Neural crest cell (in vitro differentiated cells): ENCODE data around the gene ZNF385A. TPM values are rescaled to one million over a fixed set of nuclear protein-coding genes. Genes with fewer than 3 reads are reported as not detected.

Experiments
- DNase-seq: peaks from one replicate; pipeline ENCODE4 v3.0.0; 2021; ENCODE audit warnings: low read depth, mixed read lengths, low spot score
- H3K27ac Mint-ChIP-seq: one replicate; pipeline ENCODE4 v1.8.0; 2021; ENCODE audit warnings: mild to moderate bottlenecking, mixed read lengths; ENCODE audit not compliant: unreplicated experiment
- H3K27me3 Mint-ChIP-seq: 2 replicates; pipeline ENCODE4 v1.8.0; 2021; ENCODE audit warnings: low read depth, mild to moderate bottlenecking, mixed read lengths
- H3K36me3 Mint-ChIP-seq: 2 replicates; pipeline ENCODE4 v1.8.0; 2021; ENCODE audit warnings: low read depth, mild to moderate bottlenecking, mixed read lengths
- H3K4me1 Mint-ChIP-seq: 2 replicates; pipeline ENCODE4 v1.8.0; 2021; ENCODE audit warnings: mixed read lengths
- H3K4me3 Mint-ChIP-seq: one replicate; pipeline ENCODE4 v1.8.0; 2021; ENCODE audit warnings: mild to moderate bottlenecking, mixed read lengths
- H3K9me3 Mint-ChIP-seq: 2 replicates; pipeline ENCODE4 v1.8.0; 2021; ENCODE audit warnings: mixed read lengths
- total RNA-seq: library from RNA; stranded (reverse); gene quantifications from 2 replicates; pipeline ENCODE4 v1.2.1, GENCODE V29; 2021
- TF ChIP-seq, protein P1 (sequence below): fragments of 200-600 bp; sonication (generic); conservative IDR thresholded peaks from 2 replicates; pipeline ENCODE4 v1.5.0; 2021; ENCODE audit warnings: antibody characterized with exemption, mild to moderate bottlenecking

The ZNF385A gene
- total RNA-seq, 1 donor from 2014 or later, result 20.3 TPM

DNA sequence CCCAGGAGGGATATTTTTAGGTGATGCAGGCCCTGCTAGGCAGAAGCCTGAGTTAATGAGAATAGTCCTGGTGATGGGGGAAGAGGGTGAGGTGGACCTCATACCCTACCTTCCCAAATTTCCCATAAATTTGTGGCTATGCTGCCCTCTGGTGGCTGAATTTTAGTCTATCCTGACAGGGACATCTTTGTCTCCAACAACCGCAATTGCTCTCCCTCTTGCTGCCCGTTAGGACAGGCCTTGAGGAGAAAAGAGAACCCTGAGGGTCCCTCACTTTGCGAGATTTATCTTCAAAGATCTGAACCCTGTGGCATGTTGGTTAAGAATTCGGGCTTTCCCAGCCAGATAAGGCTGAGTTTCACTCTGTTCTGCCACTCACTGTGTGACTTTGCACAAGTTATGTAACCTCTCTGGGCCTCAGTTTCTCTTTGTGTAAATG lies 9.8 kb upstream of the ZNF385A start:
- peaks cover 3% of the 10 kb centered on the region for H3K27me3 Mint-ChIP-seq
- TF ChIP-seq, protein P1, sequence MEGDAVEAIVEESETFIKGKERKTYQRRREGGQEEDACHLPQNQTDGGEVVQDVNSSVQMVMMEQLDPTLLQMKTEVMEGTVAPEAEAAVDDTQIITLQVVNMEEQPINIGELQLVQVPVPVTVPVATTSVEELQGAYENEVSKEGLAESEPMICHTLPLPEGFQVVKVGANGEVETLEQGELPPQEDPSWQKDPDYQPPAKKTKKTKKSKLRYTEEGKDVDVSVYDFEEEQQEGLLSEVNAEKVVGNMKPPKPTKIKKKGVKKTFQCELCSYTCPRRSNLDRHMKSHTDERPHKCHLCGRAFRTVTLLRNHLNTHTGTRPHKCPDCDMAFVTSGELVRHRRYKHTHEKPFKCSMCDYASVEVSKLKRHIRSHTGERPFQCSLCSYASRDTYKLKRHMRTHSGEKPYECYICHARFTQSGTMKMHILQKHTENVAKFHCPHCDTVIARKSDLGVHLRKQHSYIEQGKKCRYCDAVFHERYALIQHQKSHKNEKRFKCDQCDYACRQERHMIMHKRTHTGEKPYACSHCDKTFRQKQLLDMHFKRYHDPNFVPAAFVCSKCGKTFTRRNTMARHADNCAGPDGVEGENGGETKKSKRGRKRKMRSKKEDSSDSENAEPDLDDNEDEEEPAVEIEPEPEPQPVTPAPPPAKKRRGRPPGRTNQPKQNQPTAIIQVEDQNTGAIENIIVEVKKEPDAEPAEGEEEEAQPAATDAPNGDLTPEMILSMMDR, result peak; percentile 79
- peak overlapping the region; percentile 78 for H3K4me3 Mint-ChIP-seq
- H3K36me3 Mint-ChIP-seq, result peaks cover 2% of the 10 kb centered on the region
- peak; percentile 60 for DNase-seq
- no peaks in the 10 kb centered on the region for H3K9me3 Mint-ChIP-seq
- peaks cover 25% of the 10 kb centered on the region for H3K4me1 Mint-ChIP-seq
- no peak overlapping the region for H3K27ac Mint-ChIP-seq

DNA sequence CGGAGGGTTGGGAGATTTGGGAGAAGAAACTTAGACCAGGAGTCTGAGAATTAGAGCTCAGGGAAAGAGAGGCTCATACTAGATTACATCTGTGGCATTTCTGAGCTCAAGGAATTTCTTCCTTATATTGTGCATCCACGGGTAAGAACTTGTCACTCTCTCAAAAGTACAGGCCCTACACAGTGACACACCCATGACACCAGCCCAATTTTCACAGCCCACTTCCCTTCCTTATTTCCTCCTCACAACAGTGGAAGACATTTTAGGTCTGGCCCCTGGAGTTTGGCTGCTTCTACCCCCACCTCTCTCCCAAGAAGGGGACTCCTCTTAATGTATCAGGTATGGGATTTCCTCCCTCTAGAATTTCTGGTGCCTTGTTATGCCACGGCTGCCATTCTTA lies 9.2 kb upstream of the ZNF385A start:
- Mint-ChIP-seq H3K4me3 (peak overlapping the region; percentile 78), H3K36me3 (peaks cover 2% of the 10 kb centered on the region), H3K27me3 (peaks cover 3% of the 10 kb centered on the region), H3K9me3 (no peaks in the 10 kb centered on the region), H3K4me1 (peaks cover 25% of the 10 kb centered on the region), H3K27ac (no peak overlapping the region)
- TF ChIP-seq, protein P1, result no peak
- DNase-seq, result no peak

DNA sequence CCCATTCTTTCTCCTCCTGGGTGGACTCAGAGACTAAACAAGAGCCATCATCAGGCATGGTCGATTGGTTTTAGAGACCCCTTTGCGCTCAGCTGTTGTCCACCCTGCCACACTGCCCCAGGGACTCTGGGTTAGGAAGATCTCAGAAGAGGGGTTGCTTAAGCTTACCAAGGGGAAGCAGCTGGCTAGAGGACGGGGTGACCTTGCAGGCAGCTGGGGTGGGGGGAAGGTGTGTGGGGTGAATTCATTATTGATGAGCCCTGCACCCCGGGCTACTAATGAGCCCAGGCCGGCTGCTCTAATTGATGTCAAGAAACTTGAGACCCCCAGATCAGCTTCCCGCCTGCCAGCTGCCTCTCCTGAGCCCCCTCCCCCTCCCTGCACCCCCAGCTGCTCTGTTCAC lies 8.7 kb upstream of the ZNF385A start:
- Mint-ChIP-seq H3K27ac (no peak overlapping the region), H3K4me3 (peak overlapping the region; percentile 27)
- TF ChIP-seq, protein P1, result no peak

DNA sequence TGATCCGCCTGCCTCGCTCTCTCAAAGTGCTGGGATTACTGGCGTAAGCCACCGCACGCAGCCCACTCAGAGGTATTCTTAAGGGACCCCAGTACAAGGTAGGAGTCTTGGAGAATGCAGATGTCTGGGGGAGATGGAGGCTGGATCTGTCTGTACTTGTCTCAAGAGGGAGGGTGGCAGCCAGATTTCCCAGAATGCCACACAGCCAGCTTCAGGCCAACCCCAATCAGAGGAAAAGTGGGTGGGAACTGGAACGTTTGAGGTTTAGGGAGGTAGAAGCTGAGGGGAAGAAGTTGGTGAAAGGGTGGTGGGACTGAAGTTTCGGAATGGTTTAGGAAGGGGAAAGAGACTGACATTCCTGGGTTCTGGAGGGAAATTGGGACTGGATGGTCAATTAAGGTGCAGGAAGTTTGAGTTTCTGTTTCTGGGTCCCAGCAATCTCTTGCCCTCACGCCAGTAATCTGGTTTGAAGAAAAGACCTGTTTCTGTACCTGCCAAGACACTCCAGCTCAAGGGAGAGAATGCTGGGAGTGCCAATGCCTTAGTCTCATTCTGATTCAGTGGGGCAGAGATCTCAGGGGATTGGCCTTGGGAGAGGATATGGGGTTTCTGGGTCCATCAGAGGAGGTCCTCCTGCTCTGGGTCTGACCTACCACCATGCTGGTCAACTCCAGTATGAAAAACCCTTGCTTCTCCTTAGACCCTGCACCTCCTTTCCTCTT lies 8.1 kb upstream of the ZNF385A start:
- TF ChIP-seq, protein P1, result no peak
- H3K27me3 Mint-ChIP-seq, result peaks cover 3% of the 10 kb centered on the region
- H3K36me3 Mint-ChIP-seq, result peaks cover 2% of the 10 kb centered on the region
- no peak overlapping the region for H3K27ac Mint-ChIP-seq
- peaks cover 32% of the 10 kb centered on the region for H3K4me1 Mint-ChIP-seq
- H3K4me3 Mint-ChIP-seq, result peak overlapping the region; percentile 54
- H3K9me3 Mint-ChIP-seq, result no peaks in the 10 kb centered on the region
- no peak for DNase-seq

More for the DNA sequence above, 8.7 kb upstream of the ZNF385A start:
- peaks cover 3% of the 10 kb centered on the region for H3K27me3 Mint-ChIP-seq
- H3K4me1 Mint-ChIP-seq, result peaks cover 29% of the 10 kb centered on the region
- no peaks in the 10 kb centered on the region for H3K9me3 Mint-ChIP-seq
- peaks cover 2% of the 10 kb centered on the region for H3K36me3 Mint-ChIP-seq
- DNase-seq, result no peak

DNA sequence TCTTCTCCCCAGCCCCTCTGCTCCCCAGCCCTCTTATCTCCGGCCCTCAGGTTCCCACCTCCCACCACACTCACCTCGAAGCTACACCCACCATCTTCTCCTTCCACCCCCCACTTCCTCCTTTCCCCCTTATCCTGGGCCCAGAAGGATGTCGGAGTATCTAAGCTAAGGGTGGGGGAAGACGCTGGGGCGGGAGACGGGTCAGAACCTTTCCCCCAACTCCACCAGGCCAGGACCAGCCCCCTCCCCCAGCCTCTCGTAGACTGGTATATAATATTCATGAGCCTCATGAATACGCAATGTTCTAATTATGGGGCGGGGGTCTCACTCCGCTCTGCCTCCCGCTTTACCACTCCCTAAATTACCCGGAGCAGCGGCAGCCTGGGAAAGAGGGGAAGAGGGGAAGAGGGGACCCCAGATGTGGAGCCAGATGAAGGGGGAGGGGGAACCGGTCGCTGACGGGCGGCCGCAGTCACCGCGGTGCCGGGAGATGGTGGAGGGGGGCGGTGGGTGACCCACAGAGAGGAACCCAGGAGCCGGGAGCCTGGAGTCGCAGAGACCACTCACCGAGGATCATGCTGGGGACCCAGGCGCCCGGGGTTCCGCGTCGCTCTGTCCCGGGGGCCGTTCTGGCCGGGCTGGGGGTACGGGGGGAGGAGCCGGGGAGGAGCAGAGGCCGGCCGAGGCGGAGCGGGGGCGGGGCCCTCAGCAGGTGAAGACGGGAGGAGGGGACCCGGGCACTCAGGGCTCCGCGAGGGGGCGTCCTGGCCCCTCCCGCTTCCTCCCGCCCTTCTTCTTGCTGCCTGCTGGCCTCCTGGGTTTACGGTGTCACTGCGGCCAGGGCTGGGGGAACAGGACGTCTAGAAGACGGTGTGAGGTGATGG lies 6.4 kb upstream of the ZNF385A start:
- Mint-ChIP-seq H3K4me1 (peaks cover 44% of the 10 kb centered on the region), H3K27ac (no peak overlapping the region), H3K9me3 (no peaks in the 10 kb centered on the region), H3K27me3 (peaks cover 3% of the 10 kb centered on the region), H3K36me3 (no peaks in the 10 kb centered on the region), H3K4me3 (peak overlapping the region; percentile 87)
- TF ChIP-seq, protein P1, result peak; percentile 37
- DNase-seq, result peak; percentile 41
